ENCODE measurements around the gene OGFR.
A peak's percentile ranks its signal among the peaks of the same experiment; 100 is the strongest.

OGFR gene

GRCh38 chr20:62764156-62764935, 40.3 kb upstream of the OGFR start:
- H3K27me3 ChIP-seq (ENCODE audit: low read depth), result 0 out of 2 replicates have a peak, but pooled peaks cover 3% of the 10 kb centered on the region
- no peaks in the 10 kb centered on the region for H3K36me3 ChIP-seq (replicated peaks)
- no peak overlapping the region for H3K4me3 ChIP-seq
- no peaks in the 10 kb centered on the region for H3K9me3 ChIP-seq
- H3K4me1 ChIP-seq, result peaks cover 8% of the 10 kb centered on the region
- no peak for DNase-seq (ENCODE audit: low spot score in 2 of 2)
- in situ Hi-C loops (cut with MboI; ENCODE audit: low sequenced_read_pairs), result no loop called here

DNA sequence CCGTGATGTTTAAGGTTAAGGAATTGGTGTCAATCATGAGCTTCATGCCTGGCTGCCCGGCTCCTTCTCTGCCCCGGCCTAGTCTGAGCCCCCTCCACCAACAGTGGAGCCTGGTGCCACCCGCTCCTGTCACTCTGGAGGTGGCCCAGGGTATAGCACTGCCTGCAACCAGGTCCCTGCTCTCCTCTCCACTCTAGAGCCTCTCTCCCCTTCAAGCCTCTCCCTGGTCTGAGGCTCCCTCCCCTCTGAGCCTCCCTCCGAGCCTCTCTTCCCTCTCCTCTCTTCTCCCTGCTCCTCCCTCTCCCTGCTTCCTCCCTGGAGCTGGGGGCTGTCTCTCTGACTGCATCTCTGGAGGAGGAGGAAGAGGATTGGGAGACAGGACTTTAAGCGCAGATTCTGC, 39.6 kb upstream of the OGFR start:
- in situ Hi-C loops (cut with MboI; ENCODE audit: low sequenced_read_pairs), result no loop called here
- Histone ChIP-seq H3K36me3 (replicated peaks) (no peaks in the 10 kb centered on the region), H3K4me1 (peaks cover 8% of the 10 kb centered on the region), H3K4me3 (no peak overlapping the region), H3K9me3 (no peaks in the 10 kb centered on the region), H3K27me3 (ENCODE audit: low read depth) (0 out of 2 replicates have a peak, but pooled peaks cover 3% of the 10 kb centered on the region)
- DNase-seq (ENCODE audit: low spot score in 2 of 2), result no peak

DNA sequence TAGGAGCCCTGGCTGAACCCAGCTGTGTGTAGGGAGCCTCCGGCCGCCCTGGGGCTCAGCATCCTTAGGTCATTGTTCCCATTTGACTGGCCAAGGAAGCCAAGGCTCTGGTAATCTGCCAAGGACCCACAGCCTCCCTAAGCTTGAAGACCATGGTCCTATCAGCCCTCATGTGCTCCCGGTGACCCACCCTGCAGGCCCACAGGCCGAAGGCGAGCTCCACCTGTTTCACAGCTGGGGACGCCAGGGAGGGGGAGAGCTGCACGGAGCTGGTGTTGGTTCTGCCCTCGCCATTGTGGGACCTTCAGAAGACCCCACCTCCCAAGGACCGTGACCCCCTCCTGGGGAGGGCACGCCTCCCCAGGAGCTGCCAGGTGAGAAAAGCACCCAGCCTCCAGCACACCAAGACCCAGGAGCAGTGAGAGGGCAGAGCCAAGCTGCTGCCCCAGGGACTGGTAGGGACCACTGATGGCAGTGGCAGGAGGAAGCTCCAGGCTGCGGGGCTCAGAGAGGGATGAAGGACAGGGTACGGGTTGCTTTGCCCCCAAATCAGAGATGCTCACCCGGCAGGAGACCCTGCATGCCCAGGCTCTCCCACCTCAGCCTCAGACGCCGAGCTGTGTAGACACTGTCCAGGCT, 39.1 kb upstream of the OGFR start:
- Histone ChIP-seq H3K9me3 (no peaks in the 10 kb centered on the region), H3K27me3 (ENCODE audit: low read depth) (0 out of 2 replicates have a peak, but pooled peaks cover 3% of the 10 kb centered on the region), H3K36me3 (replicated peaks) (no peaks in the 10 kb centered on the region), H3K4me1 (peaks cover 8% of the 10 kb centered on the region), H3K4me3 (no peak overlapping the region)
- DNase-seq (ENCODE audit: low spot score in 2 of 2), result no peak
- in situ Hi-C loops (cut with MboI; ENCODE audit: low sequenced_read_pairs), result no loop called here

- H3K4me3 ChIP-seq, result no peak overlapping the region
- in situ Hi-C loops (cut with MboI; ENCODE audit: low sequenced_read_pairs), result no loop called here
- DNase-seq (ENCODE audit: low spot score in 2 of 2), result no peak
- H3K9me3 ChIP-seq, result no peaks in the 10 kb centered on the region
- no peaks in the 10 kb centered on the region for H3K36me3 ChIP-seq (replicated peaks)
- H3K27me3 ChIP-seq (ENCODE audit: low read depth), result 0 out of 2 replicates have a peak, but pooled peaks cover 3% of the 10 kb centered on the region
- peaks cover 8% of the 10 kb centered on the region for H3K4me1 ChIP-seq
Measured at GRCh38 chr20:62766071-62766450, 38.6 kb upstream of the OGFR start.

GRCh38 chr20:62766716-62767115, 37.9 kb upstream of the OGFR start:
- H3K4me1 ChIP-seq, result peaks cover 8% of the 10 kb centered on the region
- no peak overlapping the region for H3K4me3 ChIP-seq
- H3K36me3 ChIP-seq (replicated peaks), result no peaks in the 10 kb centered on the region
- in situ Hi-C loops (cut with MboI; ENCODE audit: low sequenced_read_pairs), result no loop called here
- peak in 1 of 2 experiments; percentile 39 for DNase-seq (ENCODE audit: low spot score in 2 of 2)
- 0 out of 2 replicates have a peak, but pooled peaks cover 3% of the 10 kb centered on the region for H3K27me3 ChIP-seq (ENCODE audit: low read depth)
- no peaks in the 10 kb centered on the region for H3K9me3 ChIP-seq

- no peak overlapping the region for H3K4me3 ChIP-seq
- no peak for DNase-seq (ENCODE audit: low spot score in 2 of 2)
- peaks cover 8% of the 10 kb centered on the region for H3K4me1 ChIP-seq
- no peaks in the 10 kb centered on the region for H3K36me3 ChIP-seq (replicated peaks)
- in situ Hi-C loops (cut with MboI; ENCODE audit: low sequenced_read_pairs), result no loop called here
- no peaks in the 10 kb centered on the region for H3K9me3 ChIP-seq
- 0 out of 2 replicates have a peak, but pooled peaks cover 3% of the 10 kb centered on the region for H3K27me3 ChIP-seq (ENCODE audit: low read depth)
Measured at GRCh38 chr20:62768234-62768546, 36.4 kb upstream of the OGFR start.

- Histone ChIP-seq H3K27me3 (ENCODE audit: low read depth) (0 out of 2 replicates have a peak, but pooled peaks cover 3% of the 10 kb centered on the region), H3K4me3 (no peak overlapping the region), H3K9me3 (no peaks in the 10 kb centered on the region), H3K36me3 (replicated peaks) (no peaks in the 10 kb centered on the region), H3K4me1 (peaks cover 13% of the 10 kb centered on the region)
- DNase-seq (ENCODE audit: low spot score in 2 of 2), result no peak
- in situ Hi-C loops (cut with MboI; ENCODE audit: low sequenced_read_pairs), result no loop called here
Measured at GRCh38 chr20:62768551-62769287, 35.9 kb upstream of the OGFR start.

- no peaks in the 10 kb centered on the region for H3K36me3 ChIP-seq (replicated peaks)
- 0 out of 2 replicates have a peak, but pooled peaks cover 3% of the 10 kb centered on the region for H3K27me3 ChIP-seq (ENCODE audit: low read depth)
- H3K4me1 ChIP-seq, result peaks cover 20% of the 10 kb centered on the region
- H3K9me3 ChIP-seq, result no peaks in the 10 kb centered on the region
- no peak for DNase-seq (ENCODE audit: low spot score in 2 of 2)
- H3K4me3 ChIP-seq, result no peak overlapping the region
- in situ Hi-C loops (cut with MboI; ENCODE audit: low sequenced_read_pairs), result no loop called here
Measured at GRCh38 chr20:62769346-62770071, 35.1 kb upstream of the OGFR start.

GRCh38 chr20:62770111-62770910, 34.3 kb upstream of the OGFR start:
- DNase-seq (ENCODE audit: low spot score in 2 of 2), result no peak
- H3K4me1 ChIP-seq, result peaks cover 27% of the 10 kb centered on the region
- H3K9me3 ChIP-seq, result no peaks in the 10 kb centered on the region
- 0 out of 2 replicates have a peak, but pooled peaks cover 3% of the 10 kb centered on the region for H3K27me3 ChIP-seq (ENCODE audit: low read depth)
- in situ Hi-C loops (cut with MboI; ENCODE audit: low sequenced_read_pairs), result no loop called here
- no peak overlapping the region for H3K4me3 ChIP-seq
- no peaks in the 10 kb centered on the region for H3K36me3 ChIP-seq (replicated peaks)

DNA sequence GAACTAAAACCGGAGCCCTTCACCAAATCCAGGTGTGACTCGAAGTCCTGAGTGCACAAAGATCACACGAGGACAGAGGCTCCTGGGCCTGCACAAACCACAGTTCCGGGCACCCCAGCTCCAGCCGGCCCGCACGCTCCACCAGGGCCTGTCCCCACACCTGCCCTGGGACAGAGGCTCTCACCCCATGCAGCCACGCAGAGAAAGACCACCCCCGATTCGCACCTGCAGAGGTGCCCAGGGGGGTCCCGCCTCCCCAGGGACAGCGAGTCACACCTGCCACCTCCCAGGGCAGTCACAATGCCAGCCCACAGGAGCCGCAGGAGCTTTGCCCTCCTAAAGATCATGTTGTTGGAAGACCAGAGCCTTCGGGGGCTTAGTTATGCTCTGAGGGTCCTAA, 33.7 kb upstream of the OGFR start:
- Histone ChIP-seq H3K4me1 (peaks cover 27% of the 10 kb centered on the region), H3K27me3 (ENCODE audit: low read depth) (0 out of 2 replicates have a peak, but pooled peaks cover 3% of the 10 kb centered on the region)

GRCh38 chr20:62771396-62772102, 33.1 kb upstream of the OGFR start:
- DNase-seq (ENCODE audit: low spot score in 2 of 2), result no peak
- Histone ChIP-seq H3K4me1 (peaks cover 27% of the 10 kb centered on the region), H3K9me3 (no peaks in the 10 kb centered on the region), H3K36me3 (replicated peaks) (no peaks in the 10 kb centered on the region), H3K27me3 (ENCODE audit: low read depth) (no peaks in the 10 kb centered on the region), H3K4me3 (no peak overlapping the region)
- in situ Hi-C loops (cut with MboI; ENCODE audit: low sequenced_read_pairs), result no loop called here

More for the DNA sequence above, 33.7 kb upstream of the OGFR start:
- H3K9me3 ChIP-seq, result no peaks in the 10 kb centered on the region
- in situ Hi-C loops (cut with MboI; ENCODE audit: low sequenced_read_pairs), result no loop called here
- DNase-seq (ENCODE audit: low spot score in 2 of 2), result no peak
- no peaks in the 10 kb centered on the region for H3K36me3 ChIP-seq (replicated peaks)
- no peak overlapping the region for H3K4me3 ChIP-seq

GRCh38 chr20:62772103-62772611, 32.5 kb upstream of the OGFR start:
- peaks cover 29% of the 10 kb centered on the region for H3K4me1 ChIP-seq
- H3K4me3 ChIP-seq, result no peak overlapping the region
- H3K36me3 ChIP-seq (replicated peaks), result no peaks in the 10 kb centered on the region
- H3K9me3 ChIP-seq, result no peaks in the 10 kb centered on the region
- no peaks in the 10 kb centered on the region for H3K27me3 ChIP-seq (ENCODE audit: low read depth)
- no peak for DNase-seq (ENCODE audit: low spot score in 2 of 2)
- in situ Hi-C loops (cut with MboI; ENCODE audit: low sequenced_read_pairs), result no loop called here

Data from HAP-1 (cell line).